NCI-H2029 (cell line): ENCODE results near the gene ATP5F1C.

Experiments used
- DNase-seq: peaks from one replicate; lab custom pipeline; 2025; lab: John Stamatoyannopoulos, UW

The ATP5F1C gene

GRCh38 chr10:7853226-7853842 is 65.4 kb downstream of the ATP5F1C start:
- DNase-seq, result no peak

- DNase-seq, result no peak
These were observed 65.9 kb downstream of the ATP5F1C start for GRCh38 chr10:7853890-7854289.

GRCh38 chr10:7855205-7855604 is 67.2 kb downstream of the ATP5F1C start:
- DNase-seq, result no peak

- DNase-seq, result no peak
These were observed 68.7 kb downstream of the ATP5F1C start for GRCh38 chr10:7856678-7857077.

GRCh38 chr10:7857262-7857661 is 69.3 kb downstream of the ATP5F1C start:
- DNase-seq, result no peak
